GM21515 (cell line): ENCODE data around the gene PEAR1.

ENCODE experiments used
- ATAC-seq: cut with Tn5 transposase; IDR thresholded peaks from one replicate; pipeline ENCODE4 v1.9.1; 2021; ENCODE audit not compliant: unreplicated experiment

The PEAR1 gene

GRCh38 chr1:156893048-156893953 is at the start of gene PEAR1:
Gene PEAR1 (plus strand): TSS chr1:156893718. CDS start chr1:156903927, 10,209 bp downstream.
- ATAC-seq: no peak

- ATAC-seq: no peak
Observed at GRCh38 chr1:156844102-156844501, 49.4 kb upstream of the PEAR1 start.

- ATAC-seq: no peak
Observed at GRCh38 chr1:156844638-156845037, 48.9 kb upstream of the PEAR1 start.

- ATAC-seq: no peak
Observed at GRCh38 chr1:156845055-156845952, 48.2 kb upstream of the PEAR1 start.

- ATAC-seq: no peak
Observed at GRCh38 chr1:156845953-156846545, 47.5 kb upstream of the PEAR1 start.

- ATAC-seq: no peak
Observed at GRCh38 chr1:156846643-156847042, 46.9 kb upstream of the PEAR1 start.

GRCh38 chr1:156847591-156848460 is 45.7 kb upstream of the PEAR1 start:
- ATAC-seq: no peak

GRCh38 chr1:156848461-156849150 is 44.9 kb upstream of the PEAR1 start:
- ATAC-seq: no peak

- no peak for ATAC-seq
Observed at GRCh38 chr1:156849151-156849496, 44.4 kb upstream of the PEAR1 start.

- ATAC-seq: no peak
Observed at GRCh38 chr1:156851779-156852417, 41.6 kb upstream of the PEAR1 start.

- no peak for ATAC-seq
Observed at GRCh38 chr1:156852418-156852874, 41.1 kb upstream of the PEAR1 start.

GRCh38 chr1:156853761-156854160 is 39.8 kb upstream of the PEAR1 start:
- ATAC-seq: no peak

- no peak for ATAC-seq
Observed at GRCh38 chr1:156854634-156855033, 38.9 kb upstream of the PEAR1 start.

- ATAC-seq: no peak
Observed at GRCh38 chr1:156856282-156856785, 37.2 kb upstream of the PEAR1 start.

GRCh38 chr1:156857532-156857931 is 36.0 kb upstream of the PEAR1 start:
- no peak for ATAC-seq

GRCh38 chr1:156858555-156858956 is 35.0 kb upstream of the PEAR1 start:
- no peak for ATAC-seq

GRCh38 chr1:156858959-156859522 is 34.5 kb upstream of the PEAR1 start, which contains the start of gene INSRR:
Gene INSRR (minus strand): TSS chr1:156859117. CDS start chr1:156858621, 496 bp downstream.
- ATAC-seq: no peak

- no peak for ATAC-seq
Observed at GRCh38 chr1:156859523-156860112, 33.9 kb upstream of the PEAR1 start.
